HEK293T (cell line): ENCODE results near the gene MAPK6.

Source experiments
- BHLHE40 ChIP-seq: fragments of 450-650 bp; IDR thresholded peaks from 2 replicates; pipeline ENCODE4 v1.6.1; 2016; ENCODE audit warnings: mild to moderate bottlenecking, moderate library complexity, borderline replicate concordance
- CTBP1 ChIP-seq: fragments of 450-650 bp; IDR thresholded peaks from 2 replicates; pipeline ENCODE4 v1.6.1; 2016; ENCODE audit warnings: borderline replicate concordance
- SP1 ChIP-seq: fragments of 450-650 bp; IDR thresholded peaks from 2 replicates; pipeline ENCODE4 v1.6.1; 2017

GRCh38 chr15:52109559-52110451 lies 90.8 kb downstream of the MAPK6 start:
- TF ChIP-seq BHLHE40 (no peak), SP1 (no peak), CTBP1 (no peak)
